GOT3 (cell line): ENCODE results near the gene CD248.

Experiments
- DNase-seq: peaks from one replicate; lab custom pipeline; 2025; ENCODE audit warnings: mixed read lengths; lab: John Stamatoyannopoulos, UW

CD248 gene

GRCh38 chr11:66341502-66342126 lies 24.8 kb upstream of the CD248 start:
- no peak for DNase-seq

- no peak for DNase-seq
Measured at GRCh38 chr11:66340596-66341501, 24.0 kb upstream of the CD248 start.

GRCh38 chr11:66339686-66340483 lies 23.0 kb upstream of the CD248 start:
- no peak for DNase-seq

DNA sequence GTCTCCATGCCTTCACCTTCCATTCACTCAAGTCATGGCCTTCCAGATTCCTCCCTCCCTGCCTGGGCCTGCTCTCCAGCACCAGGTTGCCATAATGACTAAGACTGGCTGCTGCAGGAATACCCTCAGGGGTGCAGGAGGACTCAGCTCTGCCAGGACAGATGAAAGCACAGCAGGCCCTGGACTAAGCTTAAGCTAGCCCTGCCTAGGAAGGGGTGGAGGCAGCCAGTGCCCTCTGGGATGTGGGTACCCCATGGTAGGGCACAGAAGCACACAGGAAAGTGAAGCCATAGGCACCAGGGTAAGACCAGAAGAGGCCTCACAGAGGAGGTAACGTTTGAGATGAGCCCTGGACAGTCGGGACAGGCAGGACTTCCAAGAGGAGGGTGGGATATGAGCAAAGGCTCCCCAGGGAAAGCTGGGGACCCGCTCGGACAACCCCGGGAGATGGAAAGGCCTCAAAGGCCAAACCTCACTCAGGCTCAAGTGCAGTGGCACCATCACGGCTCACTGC lies 22.4 kb upstream of the CD248 start:
- no peak for DNase-seq

- no peak for DNase-seq
Measured at GRCh38 chr11:66338276-66339161, 21.7 kb upstream of the CD248 start.

DNA sequence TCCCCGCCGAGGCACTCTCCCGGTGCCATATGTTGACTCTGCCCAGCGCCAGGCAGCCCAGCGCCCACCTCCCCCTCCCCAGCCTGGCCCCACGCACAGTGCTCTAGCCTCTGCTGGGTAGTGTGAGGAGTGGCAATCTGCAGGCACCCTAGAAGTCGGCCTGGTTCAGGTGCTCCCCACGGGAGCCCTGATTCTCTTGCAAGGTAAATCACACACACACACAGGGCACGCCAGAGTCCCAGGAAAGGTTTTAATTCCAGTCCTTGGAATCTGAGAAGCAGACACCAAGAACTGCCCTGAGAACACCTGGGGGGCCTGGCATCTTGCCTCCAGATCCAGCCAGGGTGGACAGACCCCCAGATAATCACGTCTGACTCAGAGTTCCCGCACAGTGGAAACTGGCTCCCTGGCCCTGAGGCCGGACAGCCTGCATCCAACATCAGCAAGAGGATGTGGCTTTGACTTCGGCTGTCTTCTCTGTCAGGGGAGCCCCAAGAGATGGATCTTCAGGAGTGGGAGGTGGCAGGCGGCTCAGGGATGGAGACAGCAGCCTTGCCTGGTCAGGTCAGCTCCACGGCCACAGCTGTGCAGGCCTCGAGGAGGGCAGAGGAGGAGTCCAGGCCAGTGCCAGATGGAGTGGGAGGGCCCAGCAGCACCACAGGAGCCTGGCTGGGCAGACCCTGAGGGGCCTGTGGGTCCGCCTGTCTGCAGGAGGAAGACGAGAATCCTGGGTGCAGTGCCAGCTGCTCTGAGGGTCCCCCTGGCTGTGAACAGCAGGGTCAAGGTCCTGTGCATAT lies 20.5 kb upstream of the CD248 start:
- DNase-seq: no peak

DNA sequence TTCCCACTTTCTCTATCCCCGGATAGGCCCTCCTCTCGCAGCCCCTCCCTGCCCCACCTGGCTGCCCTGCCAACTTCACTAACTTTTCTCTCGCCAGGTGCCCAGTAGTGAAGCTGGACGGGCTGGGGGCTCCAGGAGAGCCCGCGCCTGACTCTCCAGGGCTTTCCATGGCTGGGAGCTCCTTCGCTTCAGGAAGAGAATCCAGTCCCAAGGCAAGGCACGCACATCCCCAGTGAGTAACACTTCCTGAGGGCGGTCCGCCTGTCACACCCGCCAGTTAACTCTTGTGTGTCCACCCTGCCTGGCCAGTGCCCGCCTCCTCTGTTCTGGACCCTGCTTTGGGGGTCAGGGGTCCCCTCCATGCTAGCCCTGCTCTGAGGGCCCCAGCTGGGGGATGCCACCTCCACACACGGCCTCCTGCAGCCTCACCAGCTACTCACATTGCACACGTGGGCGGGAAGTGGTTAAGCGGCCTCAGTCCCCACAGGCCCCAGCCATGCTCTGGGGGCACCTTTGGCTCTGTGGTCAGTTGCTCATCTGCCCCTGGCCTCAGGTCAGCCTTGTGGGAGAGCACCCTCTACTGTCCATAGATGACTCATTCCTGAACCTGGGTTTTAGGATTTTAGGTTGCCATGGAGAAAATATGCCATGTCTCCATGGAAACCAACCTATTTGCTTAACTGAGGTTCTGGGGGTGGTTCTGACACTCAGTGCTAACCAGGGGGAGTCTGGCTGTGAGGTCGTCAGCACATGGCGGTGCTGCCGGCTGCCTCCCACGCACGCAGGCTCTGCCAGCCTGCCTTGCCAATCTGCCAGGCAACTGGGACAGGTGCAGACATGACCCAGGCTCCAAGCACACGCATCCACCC lies 19.6 kb upstream of the CD248 start, which contains the start of gene RIN1:
Gene RIN1, minus strand, starts transcription at position 201 of the 869 bp plus-strand sequence. Its CDS starts 32 bp downstream, at position 169.
- DNase-seq: peak; percentile 94

- no peak for DNase-seq
Measured at GRCh38 chr11:66335531-66336233, 18.8 kb upstream of the CD248 start.

DNA sequence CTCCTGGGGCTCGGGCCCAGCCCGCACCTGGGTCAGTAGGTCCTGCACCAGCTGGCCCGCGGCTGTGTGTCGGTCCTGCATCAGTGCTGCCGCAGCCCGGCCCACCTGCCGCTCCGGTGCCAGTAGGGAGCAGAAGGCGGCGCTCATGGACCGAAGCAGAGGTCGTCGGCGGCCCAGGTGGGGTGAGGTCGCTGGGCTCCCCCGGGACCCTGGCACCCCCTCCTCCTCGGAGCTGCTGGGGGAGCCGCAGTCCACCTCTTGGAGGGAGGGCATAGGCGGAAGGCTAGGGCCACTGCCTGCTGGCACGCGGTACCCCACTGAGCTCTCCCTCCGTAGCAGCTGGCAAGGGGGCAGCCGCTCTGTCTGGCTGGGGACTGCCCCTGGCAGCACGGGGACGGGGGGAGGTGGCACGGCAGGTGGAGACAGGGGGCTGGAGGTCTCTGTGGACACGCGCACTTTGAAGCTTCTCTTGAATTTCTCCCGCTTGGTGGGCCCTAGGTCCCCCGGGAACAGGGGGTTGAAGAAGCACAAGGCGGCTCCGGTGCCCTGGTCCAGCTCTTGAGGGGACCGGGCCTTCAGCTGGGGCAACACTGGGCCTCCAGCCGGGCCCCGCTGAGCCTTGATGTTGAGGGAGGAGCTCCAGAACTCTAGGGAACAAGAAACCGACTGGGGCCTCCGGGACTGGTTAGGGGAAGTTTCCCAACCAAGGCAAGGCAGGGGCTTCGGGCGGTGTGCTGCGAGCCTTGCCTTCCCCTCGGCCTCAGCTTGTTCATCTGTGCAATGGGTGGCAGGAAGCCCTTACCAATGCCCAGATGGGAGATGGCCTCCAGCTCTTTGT lies 18.0 kb upstream of the CD248 start:
- DNase-seq: no peak

GRCh38 chr11:66333896-66334604 lies 17.2 kb upstream of the CD248 start:
- DNase-seq: no peak

DNA sequence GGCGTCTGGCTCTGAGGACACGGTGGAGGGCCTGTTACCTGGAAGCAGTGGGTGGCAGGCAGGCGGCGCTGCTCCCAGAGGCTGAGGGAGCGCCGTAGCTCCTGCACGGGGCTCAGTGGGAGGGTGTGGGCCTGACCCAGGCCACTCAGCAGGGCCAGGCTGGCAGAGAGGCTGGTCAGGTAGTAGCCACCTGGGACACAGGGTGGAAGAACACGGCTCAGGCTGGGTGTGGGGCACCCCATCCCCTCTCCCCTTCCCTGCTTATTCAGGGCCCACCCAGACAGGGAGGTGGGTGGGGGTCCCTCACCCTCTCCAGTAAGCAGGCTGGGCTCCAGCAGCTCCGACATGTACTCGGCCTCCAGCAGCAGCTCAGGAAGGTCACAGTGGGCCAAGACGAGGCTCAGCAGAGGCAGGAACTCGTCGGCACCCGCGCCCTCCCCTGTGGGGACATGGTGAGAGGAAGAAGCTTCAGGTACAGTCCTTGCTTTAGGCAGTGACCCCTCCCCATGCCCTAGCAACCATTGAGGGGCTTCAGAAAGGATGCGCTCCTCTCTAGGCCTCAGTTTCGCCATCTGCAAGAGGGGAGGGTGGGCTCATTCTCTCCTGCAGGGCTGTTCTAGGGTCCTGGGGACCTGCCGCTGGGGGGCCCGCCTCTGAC lies 16.5 kb upstream of the CD248 start:
- DNase-seq: no peak

DNA sequence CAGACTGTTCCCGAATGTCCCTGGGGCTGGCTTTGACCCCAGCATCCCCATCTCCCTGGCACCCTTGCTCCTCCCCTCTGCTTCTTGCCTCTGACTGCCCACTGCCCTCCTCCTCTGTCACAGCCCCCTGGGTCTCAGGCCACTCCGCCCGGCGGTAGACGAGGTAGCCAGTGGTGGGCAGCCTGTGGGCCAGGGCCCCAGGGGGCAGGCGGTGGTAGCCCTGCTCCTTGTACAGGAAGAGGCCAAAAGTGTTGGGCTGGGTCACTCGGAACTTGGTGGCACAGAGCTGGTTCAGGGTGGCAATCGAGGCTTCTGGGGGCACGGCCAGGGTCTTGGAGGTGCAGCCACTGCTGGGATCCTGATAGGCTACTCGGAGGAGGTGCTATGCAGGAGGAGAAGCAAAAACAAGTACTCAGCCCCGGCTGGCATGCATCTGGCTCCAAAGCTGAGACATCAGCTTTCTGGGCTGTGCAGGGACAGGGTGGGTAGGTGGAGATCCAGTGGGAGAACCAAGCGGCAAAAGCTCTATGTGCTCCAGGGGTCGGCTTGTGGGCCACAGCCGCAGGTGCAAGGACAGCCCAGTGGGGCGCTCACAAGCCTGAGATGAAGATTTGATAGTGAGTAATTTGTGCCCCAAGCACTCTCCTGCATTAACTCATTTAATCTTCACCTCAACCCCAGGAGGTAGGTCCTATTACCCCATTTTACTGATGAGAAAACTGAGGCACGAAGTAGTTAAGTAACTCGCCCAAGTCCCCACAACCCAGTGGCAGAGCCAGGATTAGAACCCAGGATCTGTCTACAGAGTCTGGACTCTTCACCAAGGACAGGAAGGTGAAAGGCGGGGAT lies 15.8 kb upstream of the CD248 start:
- DNase-seq: no peak

DNA sequence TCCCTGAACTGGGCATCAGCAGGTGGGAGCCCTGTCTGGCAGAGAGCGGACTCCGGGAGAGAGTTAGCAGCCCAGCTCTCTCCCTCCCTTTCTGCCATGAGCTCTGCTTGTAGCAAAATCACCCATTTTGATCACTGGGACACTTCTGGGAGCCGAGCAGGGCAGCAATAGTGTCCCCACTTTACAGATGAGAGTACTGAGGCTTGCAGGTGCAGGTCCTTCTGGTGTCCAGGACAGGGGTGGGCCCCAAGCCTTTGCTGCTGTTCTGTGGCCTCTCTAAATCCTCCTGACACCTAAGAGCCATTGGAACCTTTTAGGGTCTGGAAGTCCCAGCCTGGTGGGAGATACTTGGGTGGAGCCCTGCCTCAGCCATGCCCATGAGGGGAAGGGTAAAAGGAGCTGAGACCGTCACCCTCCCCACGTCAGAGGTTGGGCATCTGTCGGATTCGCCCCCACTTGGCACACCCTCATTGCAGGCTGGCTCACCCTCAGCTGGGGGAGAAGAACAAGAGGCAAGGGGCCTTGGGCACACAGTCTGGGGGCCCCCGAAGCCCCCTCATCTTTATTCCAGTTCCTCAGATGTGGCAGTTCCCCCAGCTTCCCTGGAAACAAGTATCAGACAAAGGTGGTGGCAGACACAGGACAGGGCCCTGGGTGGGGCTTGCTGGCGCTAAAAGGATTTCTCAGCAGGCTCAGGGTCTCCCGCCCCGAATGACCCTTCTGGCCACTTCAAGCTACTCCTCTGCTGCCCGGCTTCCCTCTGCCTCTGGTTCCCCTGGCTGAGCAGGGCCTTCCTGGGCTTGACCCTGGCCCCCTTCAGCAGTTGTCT lies 14.9 kb upstream of the CD248 start:
- no peak for DNase-seq

DNA sequence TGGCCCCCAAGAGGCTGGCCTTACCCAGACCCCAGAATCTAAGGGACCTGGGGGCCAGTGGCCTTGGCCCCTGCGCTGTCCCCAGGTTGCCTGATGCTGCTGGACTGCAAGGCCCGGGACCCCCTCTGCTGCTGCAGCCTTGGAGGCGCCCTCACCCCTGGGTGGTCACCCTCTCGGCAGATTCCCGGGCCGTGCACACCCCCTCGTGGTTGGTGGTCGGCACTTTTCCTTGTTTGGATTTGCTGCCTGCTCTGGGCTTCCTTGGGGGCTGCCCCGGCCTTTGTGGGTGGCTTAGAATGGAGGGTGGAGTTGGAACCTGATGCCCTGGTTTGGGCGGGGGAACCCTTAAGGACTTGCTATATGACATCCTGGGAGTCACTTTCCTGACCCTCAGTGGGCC lies 14.1 kb upstream of the CD248 start:
- DNase-seq: no peak

DNA sequence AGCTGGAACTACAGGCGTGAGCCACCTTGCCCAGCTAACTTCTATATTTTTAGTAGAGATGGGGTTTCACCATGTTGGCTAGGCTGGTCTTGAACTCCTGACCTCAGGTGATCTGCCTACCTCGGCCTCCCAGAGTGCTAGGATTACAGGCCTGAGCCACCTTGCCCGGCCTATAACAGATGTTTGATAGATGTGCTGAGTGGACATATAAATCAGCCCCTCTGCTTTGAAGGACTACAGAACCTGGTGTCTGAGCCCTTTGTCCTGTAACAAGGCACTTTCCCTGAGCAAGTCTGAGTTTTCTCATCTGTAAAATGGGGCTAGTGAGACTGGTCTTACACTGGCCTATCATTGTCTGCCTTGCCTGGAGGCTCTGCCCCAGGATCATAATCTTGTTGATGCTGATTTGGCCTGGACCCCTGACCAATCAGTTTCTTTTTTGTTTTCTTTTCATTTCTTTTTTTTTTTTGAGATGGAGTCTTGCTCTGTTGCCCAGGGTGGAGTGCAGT lies 12.4 kb upstream of the CD248 start:
- no peak for DNase-seq
